ENCODE measurements around the gene ALDH1B1.

- TF ChIP-seq TAF1 (IDR thresholded peaks at IDR 0.05; ENCODE audit: low read depth, low read length), result no peak
- no peak for TF ChIP-seq PAX5 (IDR thresholded peaks at IDR 0.05; ENCODE audit: insufficient read depth, low read length, severe bottlenecking)
- TF ChIP-seq POLR2AphosphoS5 (IDR thresholded peaks at IDR 0.05; ENCODE audit: low read depth, low read length), result no peak
- no peak for TF ChIP-seq POLR2A (IDR thresholded peaks at IDR 0.05; ENCODE audit: low read depth, low read length)
These were observed 11.8 kb downstream of the ALDH1B1 start for GRCh38 chr9:38404314-38404713.

Measured in GM12891 (cell line).